Measurements from ENCODE around the gene HPN. TPM values are rescaled to one million over a fixed set of nuclear protein-coding genes. Genes with fewer than 3 reads are reported as not detected.
"Not testable (repeated sequence)": the region's sequence is repeated elsewhere in the genome, so short reads cannot be mapped to it uniquely, and the experiment has no call there.

Gene HPN
- total RNA-seq, 3 donors from 2014 or later = 0.26 to 0.38 TPM; not detected in 1

GRCh38 chr19:35027851-35028599 is 13.5 kb upstream of the HPN start:
- no peak for ATAC-seq
- H3K27me3 Mint-ChIP-seq (ENCODE audit: low read depth) = peaks cover 7% of the 10 kb centered on the region
- DNase-seq = no peak
- H3K4me3 Mint-ChIP-seq = no peak overlapping the region
- peaks cover 11% of the 10 kb centered on the region for H3K4me1 Mint-ChIP-seq (ENCODE audit: low read depth)
- peaks cover 7% of the 10 kb centered on the region for H3K36me3 Mint-ChIP-seq (ENCODE audit: insufficient read depth)
- H3K9me3 Mint-ChIP-seq = no peaks in the 10 kb centered on the region

- H3K4me3 Mint-ChIP-seq; H3K27me3 Mint-ChIP-seq (ENCODE audit: low read depth); H3K9me3 Mint-ChIP-seq; H3K36me3 Mint-ChIP-seq (ENCODE audit: insufficient read depth); ATAC-seq; DNase-seq: not testable (repeated sequence)
- peaks cover 11% of the 10 kb centered on the region for H3K4me1 Mint-ChIP-seq (ENCODE audit: low read depth)
These were observed 13.0 kb upstream of the HPN start for GRCh38 chr19:35028600-35028885.

- ATAC-seq; DNase-seq; H3K4me3 Mint-ChIP-seq; H3K27me3 Mint-ChIP-seq (ENCODE audit: low read depth); H3K36me3 Mint-ChIP-seq (ENCODE audit: insufficient read depth); H3K9me3 Mint-ChIP-seq: not testable (repeated sequence)
- H3K4me1 Mint-ChIP-seq (ENCODE audit: low read depth) = peaks cover 11% of the 10 kb centered on the region
These were observed 12.2 kb upstream of the HPN start for GRCh38 chr19:35029275-35029736.

DNA sequence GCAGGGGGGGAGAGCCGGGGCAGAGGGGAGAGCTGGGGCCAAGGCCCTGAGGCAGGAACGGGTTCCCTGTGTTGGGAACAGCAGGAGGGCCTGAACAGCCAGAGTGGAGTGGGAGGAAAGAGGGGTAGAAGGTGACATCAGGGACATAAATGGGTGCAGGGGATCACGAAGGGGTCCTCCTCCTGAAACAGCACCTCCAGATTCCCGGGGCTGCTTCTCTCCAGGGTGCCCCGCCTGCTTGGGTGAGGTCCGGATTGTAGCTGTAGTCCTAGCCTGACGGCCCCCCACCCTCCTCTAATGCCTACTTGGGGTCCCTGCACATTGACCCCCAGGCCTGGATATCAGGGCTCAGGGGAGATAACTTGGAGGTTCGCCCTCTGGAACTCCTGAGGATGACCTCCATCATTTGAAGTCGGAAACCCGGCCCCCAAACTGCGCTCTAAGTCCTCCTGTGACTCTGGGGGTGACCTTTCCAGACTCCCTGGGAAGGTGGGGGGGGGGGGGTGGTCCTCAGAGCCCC is 11.7 kb upstream of the HPN start:
- Mint-ChIP-seq H3K9me3 (no peaks in the 10 kb centered on the region), H3K27me3 (ENCODE audit: low read depth) (peaks cover 7% of the 10 kb centered on the region), H3K4me1 (ENCODE audit: low read depth) (peaks cover 11% of the 10 kb centered on the region), H3K36me3 (ENCODE audit: insufficient read depth) (peaks cover 4% of the 10 kb centered on the region), H3K4me3 (no peak overlapping the region)
- DNase-seq (no peak), ATAC-seq (peak; percentile 4 to 7)

- peak; percentile 87 to 89 for ATAC-seq
- H3K36me3 Mint-ChIP-seq (ENCODE audit: insufficient read depth) = peaks cover 4% of the 10 kb centered on the region
- peaks cover 11% of the 10 kb centered on the region for H3K4me1 Mint-ChIP-seq (ENCODE audit: low read depth)
- DNase-seq = peak; percentile 71
- H3K4me3 Mint-ChIP-seq = peak within 1 kb of the TSS; percentile 74
- no peaks in the 10 kb centered on the region for H3K9me3 Mint-ChIP-seq
- peaks cover 7% of the 10 kb centered on the region for H3K27me3 Mint-ChIP-seq (ENCODE audit: low read depth)
These were observed 11.1 kb upstream of the HPN start, which contains the start of gene SCN1B for GRCh38 chr19:35030257-35031071. Gene SCN1B (plus strand): TSS chr19:35030470. CDS start chr19:35030821, 351 bp downstream.

- peak overlapping the region; percentile 74 for H3K4me3 Mint-ChIP-seq
- H3K4me1 Mint-ChIP-seq (ENCODE audit: low read depth) = peaks cover 11% of the 10 kb centered on the region
- peaks cover 7% of the 10 kb centered on the region for H3K27me3 Mint-ChIP-seq (ENCODE audit: low read depth)
- DNase-seq (no peak), ATAC-seq (no peak)
- no peaks in the 10 kb centered on the region for H3K9me3 Mint-ChIP-seq
- H3K36me3 Mint-ChIP-seq (ENCODE audit: insufficient read depth) = peaks cover 4% of the 10 kb centered on the region
These were observed 10.2 kb upstream of the HPN start for GRCh38 chr19:35031072-35031881.

- H3K9me3 Mint-ChIP-seq = no peaks in the 10 kb centered on the region
- H3K4me3 Mint-ChIP-seq = no peak overlapping the region
- peaks cover 11% of the 10 kb centered on the region for H3K4me1 Mint-ChIP-seq (ENCODE audit: low read depth)
- H3K36me3 Mint-ChIP-seq (ENCODE audit: insufficient read depth) = peaks cover 4% of the 10 kb centered on the region
- ATAC-seq = no peak
- H3K27me3 Mint-ChIP-seq (ENCODE audit: low read depth) = peaks cover 7% of the 10 kb centered on the region
- DNase-seq = no peak
These were observed 9.1 kb upstream of the HPN start for GRCh38 chr19:35032356-35032865.

GRCh38 chr19:35033067-35034004 is 8.2 kb upstream of the HPN start:
- peaks cover 7% of the 10 kb centered on the region for H3K27me3 Mint-ChIP-seq (ENCODE audit: low read depth)
- H3K36me3 Mint-ChIP-seq (ENCODE audit: insufficient read depth) = peaks cover 2% of the 10 kb centered on the region
- ATAC-seq = no peak
- DNase-seq = no peak
- peaks cover 11% of the 10 kb centered on the region for H3K4me1 Mint-ChIP-seq (ENCODE audit: low read depth)
- H3K9me3 Mint-ChIP-seq = no peaks in the 10 kb centered on the region
- H3K4me3 Mint-ChIP-seq = no peak overlapping the region

DNA sequence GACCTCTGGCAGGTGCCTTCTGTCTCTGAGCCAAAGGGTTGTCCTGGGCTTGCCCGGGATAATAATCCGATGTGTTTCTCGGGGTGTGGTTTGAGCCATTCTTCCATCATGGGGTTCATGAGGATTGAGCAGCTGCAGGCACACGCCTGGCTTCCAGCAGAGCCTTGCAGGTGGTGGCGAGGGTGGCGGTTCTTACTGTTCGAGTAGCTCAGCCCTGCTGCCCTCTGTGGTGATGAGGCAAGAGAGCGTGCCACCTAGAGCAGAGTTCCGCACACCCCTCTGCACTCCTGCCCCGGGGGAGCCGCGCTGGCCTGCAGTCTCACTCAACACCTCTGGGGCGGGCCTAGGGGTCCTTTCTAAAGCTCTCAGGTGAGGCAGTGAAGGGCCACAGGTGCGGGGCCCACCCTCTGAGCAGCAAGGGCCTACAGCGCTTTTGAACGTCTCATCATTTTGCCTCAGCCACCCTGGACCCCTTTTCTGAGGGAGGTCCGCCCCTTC is 7.5 kb upstream of the HPN start:
- H3K9me3 Mint-ChIP-seq = no peaks in the 10 kb centered on the region
- DNase-seq = no peak
- no peak for ATAC-seq
- peaks cover 12% of the 10 kb centered on the region for H3K4me1 Mint-ChIP-seq (ENCODE audit: low read depth)
- no peak overlapping the region for H3K4me3 Mint-ChIP-seq
- H3K27me3 Mint-ChIP-seq (ENCODE audit: low read depth) = peaks cover 7% of the 10 kb centered on the region
- no peaks in the 10 kb centered on the region for H3K36me3 Mint-ChIP-seq (ENCODE audit: insufficient read depth)

GRCh38 chr19:35034588-35035382 is 6.7 kb upstream of the HPN start:
- DNase-seq = no peak
- peaks cover 11% of the 10 kb centered on the region for H3K4me1 Mint-ChIP-seq (ENCODE audit: low read depth)
- H3K9me3 Mint-ChIP-seq = no peaks in the 10 kb centered on the region
- ATAC-seq = no peak
- H3K4me3 Mint-ChIP-seq = no peak overlapping the region
- H3K27me3 Mint-ChIP-seq (ENCODE audit: low read depth) = peaks cover 7% of the 10 kb centered on the region
- H3K36me3 Mint-ChIP-seq (ENCODE audit: insufficient read depth) = no peaks in the 10 kb centered on the region

GRCh38 chr19:35037716-35038622 is 3.6 kb upstream of the HPN start:
- Mint-ChIP-seq H3K4me1 (ENCODE audit: low read depth) (peaks cover 19% of the 10 kb centered on the region), H3K4me3 (no peak overlapping the region), H3K36me3 (ENCODE audit: insufficient read depth) (no peaks in the 10 kb centered on the region), H3K9me3 (no peaks in the 10 kb centered on the region), H3K27me3 (ENCODE audit: low read depth) (no peaks in the 10 kb centered on the region)
- DNase-seq (no peak), ATAC-seq (no peak)

Data from activated T-cell treated with anti-CD3 and anti-CD28 coated beads, Interleukin-2, amount 50 U/mL, for 4 hours (primary cell).